GM13977 (cell line): ENCODE measurements around the gene SSTR4.
"Not testable (repeated sequence)": the region's sequence is repeated elsewhere in the genome, so short reads cannot be mapped to it uniquely, and the experiment has no call there.

ENCODE experiments used
- DNase-seq: peaks from one replicate; pipeline ENCODE4 v3.0.0; 2012; ENCODE audit warnings: low spot score
- in situ Hi-C: fragments of 300-500 bp; cut with MboI; formaldehyde crosslinking; loops from one replicate; pipeline ENCODE4 v1.12.0; 2022; ENCODE audit warnings: low sequenced_read_pairs, low pct_unique_long_range_greater_than_20kb, mixed read lengths, inconsistent platforms; ENCODE audit not compliant: unreplicated experiment
- TF ChIP-seq, protein P1 (sequence below): IDR thresholded peaks from 2 replicates; pipeline ENCODE4 v1.5.1; 2012; ENCODE audit warnings: mild to moderate bottlenecking, control low read depth; ENCODE audit not compliant: insufficient read depth; ENCODE audit errors: extremely low read depth, missing control alignments

The SSTR4 gene, protein sequence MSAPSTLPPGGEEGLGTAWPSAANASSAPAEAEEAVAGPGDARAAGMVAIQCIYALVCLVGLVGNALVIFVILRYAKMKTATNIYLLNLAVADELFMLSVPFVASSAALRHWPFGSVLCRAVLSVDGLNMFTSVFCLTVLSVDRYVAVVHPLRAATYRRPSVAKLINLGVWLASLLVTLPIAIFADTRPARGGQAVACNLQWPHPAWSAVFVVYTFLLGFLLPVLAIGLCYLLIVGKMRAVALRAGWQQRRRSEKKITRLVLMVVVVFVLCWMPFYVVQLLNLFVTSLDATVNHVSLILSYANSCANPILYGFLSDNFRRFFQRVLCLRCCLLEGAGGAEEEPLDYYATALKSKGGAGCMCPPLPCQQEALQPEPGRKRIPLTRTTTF

DNA sequence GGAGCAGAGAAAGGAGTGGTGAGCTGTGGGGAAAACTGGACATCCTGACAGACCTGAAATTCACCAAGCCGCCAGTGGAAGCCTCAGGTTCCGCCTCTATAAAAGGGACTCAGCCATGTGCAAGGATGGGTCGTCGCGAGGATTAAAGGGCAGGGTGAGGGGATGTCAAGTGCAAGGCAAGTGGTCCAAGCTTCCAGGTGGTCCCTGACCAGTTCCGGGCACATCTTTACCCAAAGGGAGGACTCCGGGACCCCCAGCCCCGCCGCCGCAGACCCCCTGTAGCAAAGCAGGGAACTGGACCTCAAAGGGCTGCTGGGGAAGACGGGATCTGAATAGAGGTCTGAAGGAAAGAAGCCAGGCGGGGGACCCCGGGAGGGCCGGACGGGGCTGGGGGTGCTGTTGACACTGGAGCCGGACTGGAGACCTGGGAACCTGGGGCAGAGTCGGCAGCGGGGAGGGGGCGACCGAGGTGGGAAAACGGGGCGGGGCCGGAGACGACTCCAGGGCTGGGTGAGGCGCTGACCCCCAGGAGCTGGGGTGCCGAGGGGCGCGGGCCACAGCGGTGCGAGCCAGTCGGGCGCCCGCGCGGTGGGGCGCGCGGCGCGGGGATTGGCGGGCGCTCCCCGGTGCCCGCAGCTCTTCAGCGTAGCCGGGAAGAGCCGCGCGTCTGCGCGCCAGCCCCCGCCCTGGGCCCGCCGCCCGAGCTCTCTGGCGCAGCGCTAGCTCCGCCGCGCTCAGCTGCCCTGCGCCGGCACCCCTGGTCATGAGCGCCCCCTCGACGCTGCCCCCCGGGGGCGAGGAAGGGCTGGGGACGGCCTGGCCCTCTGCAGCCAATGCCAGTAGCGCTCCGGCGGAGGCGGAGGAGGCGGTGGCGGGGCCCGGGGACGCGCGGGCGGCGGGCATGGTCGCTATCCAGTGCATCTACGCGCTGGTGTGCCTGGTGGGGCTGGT lies at the start of gene SSTR4:
SSTR4 (plus strand) TSS at position 592 of the 951 bp plus-strand sequence; CDS start at position 764, 172 bp downstream.
- TF ChIP-seq, protein P1, sequence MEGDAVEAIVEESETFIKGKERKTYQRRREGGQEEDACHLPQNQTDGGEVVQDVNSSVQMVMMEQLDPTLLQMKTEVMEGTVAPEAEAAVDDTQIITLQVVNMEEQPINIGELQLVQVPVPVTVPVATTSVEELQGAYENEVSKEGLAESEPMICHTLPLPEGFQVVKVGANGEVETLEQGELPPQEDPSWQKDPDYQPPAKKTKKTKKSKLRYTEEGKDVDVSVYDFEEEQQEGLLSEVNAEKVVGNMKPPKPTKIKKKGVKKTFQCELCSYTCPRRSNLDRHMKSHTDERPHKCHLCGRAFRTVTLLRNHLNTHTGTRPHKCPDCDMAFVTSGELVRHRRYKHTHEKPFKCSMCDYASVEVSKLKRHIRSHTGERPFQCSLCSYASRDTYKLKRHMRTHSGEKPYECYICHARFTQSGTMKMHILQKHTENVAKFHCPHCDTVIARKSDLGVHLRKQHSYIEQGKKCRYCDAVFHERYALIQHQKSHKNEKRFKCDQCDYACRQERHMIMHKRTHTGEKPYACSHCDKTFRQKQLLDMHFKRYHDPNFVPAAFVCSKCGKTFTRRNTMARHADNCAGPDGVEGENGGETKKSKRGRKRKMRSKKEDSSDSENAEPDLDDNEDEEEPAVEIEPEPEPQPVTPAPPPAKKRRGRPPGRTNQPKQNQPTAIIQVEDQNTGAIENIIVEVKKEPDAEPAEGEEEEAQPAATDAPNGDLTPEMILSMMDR, result no peak
- in situ Hi-C loops, result no loop called here
- DNase-seq, result no peak

DNA sequence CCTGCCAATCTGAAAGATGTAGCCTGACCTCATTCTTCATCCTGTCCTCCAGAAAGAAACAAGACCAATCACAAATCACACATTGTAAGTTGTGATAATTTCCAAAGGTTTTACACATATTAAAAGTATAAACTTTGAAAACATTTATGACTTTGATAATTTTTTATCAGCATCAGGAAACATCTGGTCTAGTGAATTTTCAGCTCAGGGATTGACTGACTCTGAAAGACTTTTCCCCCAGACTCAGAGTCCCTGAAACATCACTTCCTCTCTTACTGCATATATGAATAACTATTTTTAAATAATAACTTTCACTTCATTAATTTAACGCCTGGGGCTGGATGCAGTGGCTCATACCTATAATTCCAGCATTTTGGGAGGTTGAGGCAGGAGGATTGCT lies 48.5 kb upstream of the SSTR4 start:
- TF ChIP-seq, protein P1, result no peak
- in situ Hi-C loops, result no loop called here
- no peak for DNase-seq

DNA sequence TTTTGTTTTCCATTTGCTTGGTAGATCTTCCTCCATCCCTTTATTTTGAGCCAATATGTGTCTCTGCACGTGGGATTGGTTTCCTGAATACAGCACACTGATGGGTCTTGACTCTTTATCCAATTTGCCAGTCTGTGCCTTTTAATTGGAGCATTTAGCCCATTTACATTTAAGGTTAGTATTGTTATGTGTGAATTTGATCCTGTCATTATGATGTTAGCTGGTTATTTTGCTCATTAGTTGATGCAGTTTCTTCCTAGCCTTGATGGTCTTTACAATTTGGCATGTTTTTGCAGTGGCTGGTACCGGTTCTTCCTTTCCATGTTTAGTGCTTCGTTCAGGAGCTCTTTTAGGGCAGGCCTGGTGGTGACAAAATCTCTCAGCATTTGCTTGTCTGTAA lies 43.7 kb upstream of the SSTR4 start:
- DNase-seq, in situ Hi-C loops: not testable (repeated sequence)

DNA sequence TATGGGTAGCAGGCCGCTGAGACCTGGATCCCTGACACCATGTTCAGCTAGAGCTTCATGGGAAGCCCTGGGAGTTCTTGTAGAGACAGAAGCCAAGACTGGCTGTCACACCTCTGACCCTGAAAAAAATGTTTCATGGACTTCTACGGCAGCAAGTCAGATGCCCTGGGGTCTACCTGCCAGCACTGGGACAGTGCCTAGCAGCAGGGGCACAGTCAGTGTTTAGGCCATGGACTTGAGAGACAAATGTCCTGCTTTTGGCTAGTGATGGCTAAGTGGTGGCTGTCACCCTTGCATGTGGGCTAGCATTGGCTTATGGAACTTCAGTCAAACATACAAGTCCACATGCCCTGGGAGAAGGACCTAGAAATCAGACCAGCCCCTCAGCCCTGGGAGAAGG lies 41.3 kb upstream of the SSTR4 start:
- DNase-seq, result no peak
- in situ Hi-C loops, result no loop called here
- TF ChIP-seq, protein P1, result no peak

DNA sequence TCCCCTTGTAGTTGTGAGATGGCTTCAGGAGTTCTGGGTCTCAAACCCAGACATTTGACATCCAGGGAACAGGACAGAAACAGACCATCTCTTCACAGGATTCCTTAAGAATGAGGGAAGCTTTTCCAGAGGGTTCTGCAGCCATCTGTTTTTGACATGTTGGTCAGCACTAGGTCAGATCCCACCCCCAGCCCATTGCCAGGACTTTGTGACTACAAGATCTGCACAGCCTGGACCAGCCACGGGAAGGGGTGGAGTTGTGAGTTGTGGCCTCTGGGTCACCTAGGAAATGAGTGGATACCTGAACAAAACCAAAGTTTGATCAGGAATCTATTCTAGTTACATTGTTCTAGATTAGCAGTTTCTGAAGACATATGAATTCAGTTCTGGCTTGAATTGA lies 39.2 kb upstream of the SSTR4 start:
- in situ Hi-C loops, result no loop called here
- TF ChIP-seq, protein P1, result no peak
- no peak for DNase-seq

DNA sequence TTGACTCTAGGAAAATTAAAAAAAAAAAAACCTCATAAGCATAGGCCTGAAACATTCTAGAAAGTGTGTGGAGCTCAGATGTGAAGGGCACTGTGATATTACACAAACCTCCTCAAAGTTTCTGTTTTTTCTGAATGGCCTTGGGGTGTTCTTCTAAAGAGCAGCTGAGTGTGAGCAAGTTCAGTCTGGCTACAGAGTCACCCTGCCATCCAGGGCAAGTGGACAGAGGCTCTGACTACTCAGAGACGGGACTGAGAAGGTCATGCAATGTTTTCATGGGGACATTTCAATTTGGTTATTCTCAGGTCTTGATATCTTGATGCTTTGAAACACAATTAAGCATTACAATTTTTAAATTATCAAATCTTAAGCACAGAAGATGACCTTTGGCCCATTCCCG lies 36.6 kb upstream of the SSTR4 start:
- TF ChIP-seq, protein P1, result no peak
- DNase-seq, result no peak
- in situ Hi-C loops, result no loop called here

DNA sequence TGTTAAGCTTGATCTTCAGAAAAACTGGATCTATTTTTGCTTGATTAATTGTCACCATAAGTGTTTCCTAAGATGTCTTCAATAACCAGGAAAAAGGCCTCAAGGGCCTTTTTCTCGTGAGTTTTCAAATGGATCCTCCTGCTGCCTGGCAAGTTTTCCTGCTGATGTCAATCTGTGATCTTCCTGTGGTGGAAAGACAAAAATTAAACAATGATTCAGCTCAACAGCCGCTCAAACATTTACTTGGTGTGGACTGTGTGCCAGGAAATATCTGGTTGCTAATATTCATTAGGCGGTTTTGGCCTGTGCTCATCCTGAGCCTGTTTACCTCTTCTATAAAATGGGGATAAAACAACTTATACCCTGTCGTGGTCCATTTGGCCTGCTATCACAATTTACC lies 35.4 kb upstream of the SSTR4 start:
- in situ Hi-C loops, result no loop called here
- DNase-seq, result no peak
- TF ChIP-seq, protein P1, result no peak
